Immature natural killer cell (primary cell): ENCODE data around the gene ZNF564. TPM values are rescaled to one million over a fixed set of nuclear protein-coding genes. Genes with fewer than 3 reads are reported as not detected.
"Not testable (repeated sequence)": the region's sequence is repeated elsewhere in the genome, so short reads cannot be mapped to it uniquely, and the experiment has no call there.

Experiments
- DNase-seq, 3 donors: peaks; one replicate each; pipeline ENCODE4 v3.0.0; 2022; ENCODE audit warnings: mixed read lengths in 1 of 3
- H3K27ac Mint-ChIP-seq, 6 donors: one replicate each; pipeline ENCODE4 v1.8.0; 2020; ENCODE audit warnings: mixed read lengths in 6 of 6, mild to moderate bottlenecking in 5 of 6, inconsistent platforms in 4 of 6, moderate library complexity in 3 of 6
- H3K27me3 Mint-ChIP-seq, 3 donors: one replicate each; pipeline ENCODE4 v1.8.0; 2020 to 2021; ENCODE audit warnings: low read depth in 3 of 3, mild to moderate bottlenecking in 3 of 3, mixed read lengths in 3 of 3, moderate library complexity in 3 of 3, inconsistent platforms in 1 of 3
- H3K36me3 Mint-ChIP-seq, 3 donors: one replicate each; pipeline ENCODE4 v1.8.0; 2020; ENCODE audit warnings: mixed read lengths in 3 of 3, inconsistent platforms in 2 of 3, mild to moderate bottlenecking in 2 of 3
- H3K4me1 Mint-ChIP-seq, 2 donors: one replicate each; pipeline ENCODE4 v1.8.0; 2020; ENCODE audit warnings: inconsistent platforms in 2 of 2, mild to moderate bottlenecking in 2 of 2, mixed read lengths in 2 of 2, moderate library complexity in 1 of 2
- H3K4me3 Mint-ChIP-seq, 5 donors: one replicate each; pipeline ENCODE4 v1.8.0; 2020; ENCODE audit warnings: mild to moderate bottlenecking in 5 of 5, mixed read lengths in 5 of 5, inconsistent platforms in 3 of 5, moderate library complexity in 3 of 5
- H3K9me3 Mint-ChIP-seq, 6 donors: one replicate each; pipeline ENCODE4 v1.8.0; 2020; ENCODE audit warnings: mild to moderate bottlenecking in 6 of 6, mixed read lengths in 6 of 6, inconsistent platforms in 4 of 6, moderate library complexity in 3 of 6
- polyA plus RNA-seq, 3 donors: library from polyadenylated mRNA; unstranded; fragments of 300-500 nt; fragmentation: Illumina TruSeq; gene quantifications; one replicate each; pipeline ENCODE4 v1.2.3, GENCODE V29; 2021

ZNF564 gene
- polyA plus RNA-seq, 3 donors from 2014 or later = 14.0 to 22.6 (median 16.2) TPM

- H3K4me3 Mint-ChIP-seq = peak overlapping the region in 2 of 5 donors; percentile 30 to 67
- not testable (repeated sequence) for H3K36me3 Mint-ChIP-seq, H3K27ac Mint-ChIP-seq
Observed at GRCh38 chr19:12486265-12486783, 65.0 kb downstream of the ZNF564 start.

GRCh38 chr19:12485571-12485970 is 65.7 kb downstream of the ZNF564 start:
- H3K4me3 Mint-ChIP-seq = peak overlapping the region; percentile 96 to 98 (median 98)
- H3K36me3 Mint-ChIP-seq = no peaks in the 10 kb centered on the region
- H3K9me3 Mint-ChIP-seq = no peaks in the 10 kb centered on the region
- H3K27ac Mint-ChIP-seq = peak overlapping the region in 4 of 6 donors; percentile 79 to 94 (median 92)
- H3K27me3 Mint-ChIP-seq = peaks cover 0 to 7% (median 0%) of the 10 kb centered on the region in 3 donors
- H3K4me1 Mint-ChIP-seq = peaks cover 30 to 37% of the 10 kb centered on the region in 2 donors
- no peak for DNase-seq

More at GRCh38 chr19:12486265-12486783, 65.0 kb downstream of the ZNF564 start:
- peaks cover 30 to 36% of the 10 kb centered on the region in 2 donors for H3K4me1 Mint-ChIP-seq
- not testable (repeated sequence) for H3K9me3 Mint-ChIP-seq, DNase-seq, H3K27me3 Mint-ChIP-seq

GRCh38 chr19:12485052-12485416 is 66.2 kb downstream of the ZNF564 start:
- peak overlapping the region; percentile 79 to 94 (median 90) for H3K27ac Mint-ChIP-seq
- no peaks in the 10 kb centered on the region for H3K9me3 Mint-ChIP-seq
- no peak for DNase-seq
- peaks cover 30 to 37% of the 10 kb centered on the region in 2 donors for H3K4me1 Mint-ChIP-seq
- no peaks in the 10 kb centered on the region for H3K36me3 Mint-ChIP-seq
- peaks cover 0 to 4% (median 0%) of the 10 kb centered on the region in 3 donors for H3K27me3 Mint-ChIP-seq
- peak overlapping the region; percentile 96 to 98 (median 98) for H3K4me3 Mint-ChIP-seq

GRCh38 chr19:12484371-12485051 is 66.8 kb downstream of the ZNF564 start, which contains the start of gene ZNF709:
ZNF709 (minus strand) TSS chr19:12484816; CDS start chr19:12484657, 159 bp downstream.
- no peaks in the 10 kb centered on the region for H3K9me3 Mint-ChIP-seq
- peaks cover 0 to 4% (median 0%) of the 10 kb centered on the region in 3 donors for H3K27me3 Mint-ChIP-seq

GRCh38 chr19:12484011-12484370 is 67.3 kb downstream of the ZNF564 start:
- no peaks in the 10 kb centered on the region for H3K36me3 Mint-ChIP-seq
- no peaks in the 10 kb centered on the region for H3K9me3 Mint-ChIP-seq
- DNase-seq = no peak
- peak overlapping the region; percentile 96 to 98 (median 98) for H3K4me3 Mint-ChIP-seq
- H3K27me3 Mint-ChIP-seq = peaks cover 0 to 4% (median 0%) of the 10 kb centered on the region in 3 donors
- peak overlapping the region; percentile 44 to 80 (median 76) for H3K27ac Mint-ChIP-seq
- peaks cover 30 to 37% of the 10 kb centered on the region in 2 donors for H3K4me1 Mint-ChIP-seq

More at GRCh38 chr19:12484371-12485051, 66.8 kb downstream of the ZNF564 start, which contains the start of gene ZNF709:
- H3K4me1 Mint-ChIP-seq = peaks cover 30 to 37% of the 10 kb centered on the region in 2 donors
- peak within 1 kb of the TSS; percentile 79 to 94 (median 90) for H3K27ac Mint-ChIP-seq
- H3K4me3 Mint-ChIP-seq = peak within 1 kb of the TSS; percentile 96 to 98 (median 98)
- no peaks in the 10 kb centered on the region for H3K36me3 Mint-ChIP-seq
- peak; percentile 87 for DNase-seq

GRCh38 chr19:12482509-12482886 is 68.8 kb downstream of the ZNF564 start:
- Mint-ChIP-seq H3K9me3 (no peaks in the 10 kb centered on the region), H3K4me1 (peaks cover 36 to 50% of the 10 kb centered on the region in 2 donors)

GRCh38 chr19:12481781-12482508 is 69.3 kb downstream of the ZNF564 start:
- peaks cover 36 to 50% of the 10 kb centered on the region in 2 donors for H3K4me1 Mint-ChIP-seq
- H3K27ac Mint-ChIP-seq = peak overlapping the region in 5 of 6 donors; percentile 12 to 85 (median 66)
- peak overlapping the region; percentile 25 to 69 (median 45) for H3K4me3 Mint-ChIP-seq
- no peaks in the 10 kb centered on the region for H3K27me3 Mint-ChIP-seq
- H3K36me3 Mint-ChIP-seq = no peaks in the 10 kb centered on the region
- no peaks in the 10 kb centered on the region for H3K9me3 Mint-ChIP-seq
- DNase-seq = no peak

More at GRCh38 chr19:12482509-12482886, 68.8 kb downstream of the ZNF564 start:
- no peak for DNase-seq
- peaks cover 0 to 2% (median 0%) of the 10 kb centered on the region in 3 donors for H3K27me3 Mint-ChIP-seq
- peak overlapping the region; percentile 28 to 69 (median 53) for H3K4me3 Mint-ChIP-seq
- H3K27ac Mint-ChIP-seq = peak overlapping the region in 4 of 6 donors; percentile 36 to 60 (median 46)
- no peaks in the 10 kb centered on the region for H3K36me3 Mint-ChIP-seq

GRCh38 chr19:12478234-12478941 is 72.9 kb downstream of the ZNF564 start:
- Mint-ChIP-seq H3K9me3 (no peaks in the 10 kb centered on the region), H3K27ac (peak overlapping the region in 1 of 6 donors; percentile 17), H3K27me3 (no peaks in the 10 kb centered on the region), H3K36me3 (no peaks in the 10 kb centered on the region), H3K4me1 (peaks cover 20 to 32% of the 10 kb centered on the region in 2 donors), H3K4me3 (no peak overlapping the region)
- no peak for DNase-seq

Other genes with a start within 250 kb of the ZNF564 start
- gene ZNF563, start 217.8 kb downstream of the ZNF564 start, polyA plus RNA-seq = 1 to 10 TPM; 1.0 to 5.3 (median 1.2) TPM
- 1 to 10 TPM in 2 of 3 donors, under 1 TPM in 1; 0.46 to 2.4 (median 1.4) TPM for gene ZNF442, start 185.8 kb downstream of the ZNF564 start, polyA plus RNA-seq
- 1 to 10 TPM; 4.5 to 9.1 (median 4.7) TPM for gene ZNF799, start 150.2 kb downstream of the ZNF564 start, polyA plus RNA-seq
- gene ZNF443, start 110.5 kb downstream of the ZNF564 start, polyA plus RNA-seq = 1 to 10 TPM in 2 of 3 donors, not detected in 1; 1.9 to 3.0 TPM
- gene ZNF709, start 66.7 kb downstream of the ZNF564 start, polyA plus RNA-seq = 1 to 10 TPM; 1.1 to 2.6 (median 2.3) TPM
- gene ZNF490, start 59.3 kb upstream of the ZNF564 start, polyA plus RNA-seq = 1 to 10 TPM; 3.1 to 8.2 (median 3.5) TPM
- gene ZNF791, start 59.4 kb upstream of the ZNF564 start, polyA plus RNA-seq = 10 to 100 TPM; 10.9 to 21.3 (median 12.9) TPM
- gene MAN2B1, start 115.3 kb upstream of the ZNF564 start, polyA plus RNA-seq = 10 to 100 TPM; 25.3 to 44.4 (median 27.2) TPM
- 10 to 100 TPM; 19.9 to 30.1 (median 23.2) TPM for gene WDR83, start 115.3 kb upstream of the ZNF564 start, polyA plus RNA-seq
- gene DHPS, start 130.4 kb upstream of the ZNF564 start, polyA plus RNA-seq = 10 to 100 TPM; 70.8 to 76.0 (median 74.4) TPM
- not detected for gene GNG14, start 136.5 kb upstream of the ZNF564 start, polyA plus RNA-seq
- gene FBXW9, start 145.1 kb upstream of the ZNF564 start, polyA plus RNA-seq = 1 to 10 TPM; 6.4 to 8.2 (median 8.0) TPM
- 1 to 10 TPM in 1 of 3 donors, under 1 TPM in 2; 0.46 to 4.0 (median 0.98) TPM for gene TNPO2, start 172.4 kb upstream of the ZNF564 start, polyA plus RNA-seq
- gene TRIR, start 183.2 kb upstream of the ZNF564 start, polyA plus RNA-seq = 100 to 1,000 TPM; 183 to 301 (median 283) TPM
- 100 to 1,000 TPM in 2 of 3 donors, 10 to 100 TPM in 1; 93.5 to 182 (median 124) TPM for gene GET3, start 186.0 kb upstream of the ZNF564 start, polyA plus RNA-seq
- not detected for gene BEST2, start 200.3 kb upstream of the ZNF564 start, polyA plus RNA-seq
- gene HOOK2, start 224.1 kb upstream of the ZNF564 start, polyA plus RNA-seq = 1 to 10 TPM in 2 of 3 donors, not detected in 1; 2.1 to 2.5 TPM
- gene JUNB, start 240.0 kb upstream of the ZNF564 start, polyA plus RNA-seq = 100 to 1,000 TPM; 620 to 796 (median 697) TPM